ENCODE results near the gene LRRC37B.

- TF ChIP-seq, protein P1, sequence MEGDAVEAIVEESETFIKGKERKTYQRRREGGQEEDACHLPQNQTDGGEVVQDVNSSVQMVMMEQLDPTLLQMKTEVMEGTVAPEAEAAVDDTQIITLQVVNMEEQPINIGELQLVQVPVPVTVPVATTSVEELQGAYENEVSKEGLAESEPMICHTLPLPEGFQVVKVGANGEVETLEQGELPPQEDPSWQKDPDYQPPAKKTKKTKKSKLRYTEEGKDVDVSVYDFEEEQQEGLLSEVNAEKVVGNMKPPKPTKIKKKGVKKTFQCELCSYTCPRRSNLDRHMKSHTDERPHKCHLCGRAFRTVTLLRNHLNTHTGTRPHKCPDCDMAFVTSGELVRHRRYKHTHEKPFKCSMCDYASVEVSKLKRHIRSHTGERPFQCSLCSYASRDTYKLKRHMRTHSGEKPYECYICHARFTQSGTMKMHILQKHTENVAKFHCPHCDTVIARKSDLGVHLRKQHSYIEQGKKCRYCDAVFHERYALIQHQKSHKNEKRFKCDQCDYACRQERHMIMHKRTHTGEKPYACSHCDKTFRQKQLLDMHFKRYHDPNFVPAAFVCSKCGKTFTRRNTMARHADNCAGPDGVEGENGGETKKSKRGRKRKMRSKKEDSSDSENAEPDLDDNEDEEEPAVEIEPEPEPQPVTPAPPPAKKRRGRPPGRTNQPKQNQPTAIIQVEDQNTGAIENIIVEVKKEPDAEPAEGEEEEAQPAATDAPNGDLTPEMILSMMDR (IDR thresholded peaks at IDR 0.05) = no peak
- TF ChIP-seq POLR2A (IDR thresholded peaks at IDR 0.05) = no peak
Observed at GRCh38 chr17:32099686-32100085, 92.5 kb downstream of the LRRC37B start.

All from adrenal gland (tissue), 5 donors.